PFSK-1 (cell line): Measurements from ENCODE around the gene IL15RA.

Source experiments
- FOXP2 ChIP-seq: optimal IDR thresholded peaks from 2 replicates; pipeline ENCODE3; 2011; ENCODE audit warnings: borderline replicate concordance, control low read depth, inconsistent platforms; ENCODE audit not compliant: insufficient read depth; ENCODE audit errors: extremely low read length, extremely low read depth
- POLR2AphosphoS5 ChIP-seq: IDR thresholded peaks from 2 replicates; pipeline ENCODE4 v1.6.1; 2012; ENCODE audit warnings: low read depth, mild to moderate bottlenecking, control low read depth, low read length, moderate library complexity
- SIN3A ChIP-seq: IDR thresholded peaks from 2 replicates; pipeline ENCODE4 v1.6.1; 2012; ENCODE audit warnings: mild to moderate bottlenecking, low read length, moderate library complexity, borderline replicate concordance; ENCODE audit not compliant: insufficient read depth
- TAF1 ChIP-seq: IDR thresholded peaks from 2 replicates; pipeline ENCODE4 v1.6.1; 2012; ENCODE audit warnings: low read length, control low read depth, borderline replicate concordance; ENCODE audit not compliant: insufficient read depth
- TF ChIP-seq, protein P1 (sequence below), 2 experiments: IDR thresholded peaks; 2 replicates each; pipeline versions ENCODE4 v1.6.1 to v1.8.0; 2011 to 2012; ENCODE audit warnings: low read depth in 2 of 2, low read length in 2 of 2, control low read depth in 1 of 2, inconsistent platforms in 1 of 2, mild to moderate bottlenecking in 1 of 2, moderate library complexity in 1 of 2; ENCODE audit not compliant: insufficient read depth in 1 of 2

- TF ChIP-seq POLR2AphosphoS5, result no peak
- no peak for TF ChIP-seq TAF1
- TF ChIP-seq, protein P1, sequence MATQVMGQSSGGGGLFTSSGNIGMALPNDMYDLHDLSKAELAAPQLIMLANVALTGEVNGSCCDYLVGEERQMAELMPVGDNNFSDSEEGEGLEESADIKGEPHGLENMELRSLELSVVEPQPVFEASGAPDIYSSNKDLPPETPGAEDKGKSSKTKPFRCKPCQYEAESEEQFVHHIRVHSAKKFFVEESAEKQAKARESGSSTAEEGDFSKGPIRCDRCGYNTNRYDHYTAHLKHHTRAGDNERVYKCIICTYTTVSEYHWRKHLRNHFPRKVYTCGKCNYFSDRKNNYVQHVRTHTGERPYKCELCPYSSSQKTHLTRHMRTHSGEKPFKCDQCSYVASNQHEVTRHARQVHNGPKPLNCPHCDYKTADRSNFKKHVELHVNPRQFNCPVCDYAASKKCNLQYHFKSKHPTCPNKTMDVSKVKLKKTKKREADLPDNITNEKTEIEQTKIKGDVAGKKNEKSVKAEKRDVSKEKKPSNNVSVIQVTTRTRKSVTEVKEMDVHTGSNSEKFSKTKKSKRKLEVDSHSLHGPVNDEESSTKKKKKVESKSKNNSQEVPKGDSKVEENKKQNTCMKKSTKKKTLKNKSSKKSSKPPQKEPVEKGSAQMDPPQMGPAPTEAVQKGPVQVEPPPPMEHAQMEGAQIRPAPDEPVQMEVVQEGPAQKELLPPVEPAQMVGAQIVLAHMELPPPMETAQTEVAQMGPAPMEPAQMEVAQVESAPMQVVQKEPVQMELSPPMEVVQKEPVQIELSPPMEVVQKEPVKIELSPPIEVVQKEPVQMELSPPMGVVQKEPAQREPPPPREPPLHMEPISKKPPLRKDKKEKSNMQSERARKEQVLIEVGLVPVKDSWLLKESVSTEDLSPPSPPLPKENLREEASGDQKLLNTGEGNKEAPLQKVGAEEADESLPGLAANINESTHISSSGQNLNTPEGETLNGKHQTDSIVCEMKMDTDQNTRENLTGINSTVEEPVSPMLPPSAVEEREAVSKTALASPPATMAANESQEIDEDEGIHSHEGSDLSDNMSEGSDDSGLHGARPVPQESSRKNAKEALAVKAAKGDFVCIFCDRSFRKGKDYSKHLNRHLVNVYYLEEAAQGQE (IDR thresholded peaks at IDR 0.05; ENCODE audit: insufficient read depth in 1 of 2, low read depth in 2 of 2, low read length in 2 of 2), result no peak
- TF ChIP-seq SIN3A, result no peak
- no peak for TF ChIP-seq FOXP2
Observed at GRCh38 chr10:6013413-6014192, 36.3 kb upstream of the IL15RA start.
